Neural cell (in vitro differentiated cells): ENCODE results near the gene KMT2E.

Experiments
- EZH2 ChIP-seq: fragments of 200-600, 300-800 bp; shearing (Covaris generic), sonication (generic); IDR thresholded peaks from 2 replicates; pipeline ENCODE4 v1.6.1; 2014; ENCODE audit warnings: antibody characterized with exemption, low read length, borderline replicate concordance, mild to moderate bottlenecking; ENCODE audit not compliant: insufficient read depth, poor library complexity, severe bottlenecking
- TF ChIP-seq, protein P1 (sequence below): fragments of 450-650 bp; IDR thresholded peaks from 2 replicates; pipeline ENCODE4 v1.5.1; 2014; ENCODE audit warnings: antibody characterized with exemption, mild to moderate bottlenecking, moderate library complexity; ENCODE audit not compliant: poor library complexity, severe bottlenecking

DNA sequence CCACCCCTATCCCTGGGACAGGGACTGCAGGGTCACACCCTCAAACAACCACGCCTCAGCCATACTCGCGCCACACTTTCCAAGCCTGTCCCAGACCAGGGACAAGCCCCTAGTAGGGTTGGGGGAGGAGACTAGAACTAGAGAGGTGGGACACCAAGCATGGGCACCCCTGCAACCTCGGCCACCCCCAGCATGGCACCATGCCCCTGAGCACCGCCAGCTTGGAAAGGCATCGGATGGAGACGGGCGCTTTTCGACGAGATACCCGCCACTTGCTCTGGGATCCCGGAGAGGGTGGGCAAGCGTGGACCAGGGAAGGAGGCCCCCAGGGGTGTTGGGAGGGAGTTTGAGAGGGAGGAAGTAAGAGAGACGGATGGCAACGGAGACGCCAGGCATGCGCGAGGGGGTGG lies 13.1 kb upstream of the KMT2E start:
- TF ChIP-seq, protein P1, sequence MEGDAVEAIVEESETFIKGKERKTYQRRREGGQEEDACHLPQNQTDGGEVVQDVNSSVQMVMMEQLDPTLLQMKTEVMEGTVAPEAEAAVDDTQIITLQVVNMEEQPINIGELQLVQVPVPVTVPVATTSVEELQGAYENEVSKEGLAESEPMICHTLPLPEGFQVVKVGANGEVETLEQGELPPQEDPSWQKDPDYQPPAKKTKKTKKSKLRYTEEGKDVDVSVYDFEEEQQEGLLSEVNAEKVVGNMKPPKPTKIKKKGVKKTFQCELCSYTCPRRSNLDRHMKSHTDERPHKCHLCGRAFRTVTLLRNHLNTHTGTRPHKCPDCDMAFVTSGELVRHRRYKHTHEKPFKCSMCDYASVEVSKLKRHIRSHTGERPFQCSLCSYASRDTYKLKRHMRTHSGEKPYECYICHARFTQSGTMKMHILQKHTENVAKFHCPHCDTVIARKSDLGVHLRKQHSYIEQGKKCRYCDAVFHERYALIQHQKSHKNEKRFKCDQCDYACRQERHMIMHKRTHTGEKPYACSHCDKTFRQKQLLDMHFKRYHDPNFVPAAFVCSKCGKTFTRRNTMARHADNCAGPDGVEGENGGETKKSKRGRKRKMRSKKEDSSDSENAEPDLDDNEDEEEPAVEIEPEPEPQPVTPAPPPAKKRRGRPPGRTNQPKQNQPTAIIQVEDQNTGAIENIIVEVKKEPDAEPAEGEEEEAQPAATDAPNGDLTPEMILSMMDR: no peak
- no peak for TF ChIP-seq EZH2
